GM19239 (cell line): ENCODE results near the gene EPRS1.
"Not testable (repeated sequence)": the region's sequence is repeated elsewhere in the genome, so short reads cannot be mapped to it uniquely, and the experiment has no call there.

Experiments used
- DNase-seq: peaks from one replicate; pipeline ENCODE4 v3.0.0; 2011; ENCODE audit warnings: low spot score; ENCODE audit not compliant: insufficient read length
- FAIRE-seq: peaks from 2 replicates; lab custom pipeline; 2011; peaks lifted over from hg19 to GRCh38; lab: Jason Lieb, UNC

EPRS1 gene

DNA sequence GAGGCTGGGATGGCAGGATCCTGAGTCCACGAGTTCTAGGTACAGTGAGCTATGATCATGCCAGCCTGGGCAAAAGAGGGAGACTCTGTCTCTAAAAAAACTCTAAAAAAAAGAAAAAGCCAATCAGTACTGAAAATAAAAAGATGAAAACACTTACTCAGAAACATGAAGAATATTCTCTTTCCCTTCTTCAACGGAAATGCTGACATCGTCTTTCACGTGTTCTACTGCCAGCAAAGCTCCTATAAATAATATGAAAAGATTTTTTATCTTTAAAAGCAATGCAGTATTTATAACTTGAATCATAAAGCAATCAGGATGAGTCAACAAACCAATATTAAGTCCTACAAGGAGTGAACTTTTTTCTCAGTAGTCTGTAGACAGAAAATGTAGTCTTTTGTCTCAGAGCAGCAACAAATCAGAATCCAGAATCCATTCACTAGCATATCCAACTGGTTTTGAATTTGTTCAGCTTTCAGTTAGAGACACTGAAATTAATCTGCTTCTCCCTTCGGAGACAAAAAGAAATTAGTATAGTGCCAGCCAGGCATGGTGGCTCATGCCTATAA is 6.2 kb downstream of the EPRS1 start:
- no peak for FAIRE-seq

GRCh38 chr1:220038640-220039039 is 7.7 kb downstream of the EPRS1 start:
- FAIRE-seq (no peak), DNase-seq (no peak)

More for the DNA sequence above, 6.2 kb downstream of the EPRS1 start:
- DNase-seq, result no peak

DNA sequence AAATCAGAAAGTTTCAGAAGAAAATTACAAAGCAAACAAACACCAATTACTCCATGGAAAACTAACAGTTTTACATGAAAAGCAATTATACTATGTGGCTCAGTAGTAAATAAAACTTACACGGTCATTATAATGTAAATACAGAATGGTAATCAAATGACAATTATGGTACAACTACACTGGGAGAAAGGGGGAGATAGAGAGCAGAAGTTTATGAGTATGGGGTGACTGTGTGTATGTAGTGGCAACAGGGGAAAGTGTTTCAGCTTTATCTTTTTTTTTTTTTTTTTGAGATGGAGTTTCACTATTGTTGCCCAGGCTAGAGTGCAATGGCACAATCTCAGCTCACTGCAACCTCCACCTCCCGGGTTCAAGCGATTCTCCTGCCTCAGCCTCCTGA is 8.5 kb downstream of the EPRS1 start:
- not testable (repeated sequence) for FAIRE-seq, DNase-seq

GRCh38 chr1:220032911-220033310 is 13.4 kb downstream of the EPRS1 start:
- FAIRE-seq, result no peak

DNA sequence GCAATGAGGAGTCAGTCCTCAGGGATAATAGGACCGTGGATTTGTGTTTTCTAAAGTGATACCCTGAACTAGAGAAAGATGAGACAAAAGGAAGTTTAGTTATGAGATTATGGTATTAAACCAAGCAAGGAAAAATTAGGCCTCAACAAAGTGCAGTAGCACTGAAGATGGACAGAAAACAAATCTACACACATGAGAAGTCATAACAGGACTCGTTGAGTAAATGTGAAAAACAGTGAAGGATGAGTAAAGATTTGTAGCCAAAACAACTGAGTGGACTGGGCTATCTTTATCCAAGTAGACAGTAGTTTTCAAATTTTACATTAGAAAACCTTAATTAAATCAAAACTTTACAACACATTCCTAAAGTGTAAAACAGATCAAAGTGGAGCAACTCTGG is 15.0 kb downstream of the EPRS1 start:
- FAIRE-seq (peak; percentile 35), DNase-seq (no peak)

More at GRCh38 chr1:220032911-220033310, 13.4 kb downstream of the EPRS1 start:
- DNase-seq, result no peak

GRCh38 chr1:220028346-220028895 is 17.9 kb downstream of the EPRS1 start:
- DNase-seq (no peak), FAIRE-seq (no peak)

GRCh38 chr1:220019071-220019470 is 27.2 kb downstream of the EPRS1 start:
- DNase-seq (no peak), FAIRE-seq (no peak)

- no peak for DNase-seq
- FAIRE-seq, result peak; percentile 83
These were observed 32.8 kb downstream of the EPRS1 start for GRCh38 chr1:220013497-220013896.

GRCh38 chr1:220012259-220012658 is 34.0 kb downstream of the EPRS1 start:
- DNase-seq, result no peak
- FAIRE-seq, result no peak

DNA sequence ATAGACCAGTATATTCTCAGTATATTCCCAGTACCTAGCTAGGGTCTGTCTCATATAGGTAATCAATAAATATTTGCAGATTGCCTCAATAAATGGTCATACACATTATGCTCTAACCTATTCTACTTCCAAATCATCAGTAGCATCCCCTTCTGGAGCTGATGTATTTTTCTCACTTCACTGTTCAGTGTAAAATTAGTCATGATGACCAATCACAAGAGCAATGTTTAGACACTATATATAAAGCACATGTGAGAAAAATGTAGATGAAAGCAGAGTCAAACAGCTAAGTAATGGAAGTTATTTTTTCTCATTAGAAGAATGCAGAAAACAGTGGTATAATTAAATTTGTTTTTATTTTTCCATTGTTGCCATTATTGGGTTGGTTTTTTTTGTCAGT is 34.7 kb downstream of the EPRS1 start:
- DNase-seq (no peak), FAIRE-seq (no peak)

- no peak for FAIRE-seq
- DNase-seq, result no peak
These were observed 38.9 kb downstream of the EPRS1 start for GRCh38 chr1:220007438-220007837.

GRCh38 chr1:220005489-220005888 is 40.8 kb downstream of the EPRS1 start:
- DNase-seq, result no peak
- peak; percentile 53 for FAIRE-seq

- DNase-seq, result no peak
- FAIRE-seq, result no peak
These were observed 42.5 kb downstream of the EPRS1 start for GRCh38 chr1:220003610-220004299.

DNA sequence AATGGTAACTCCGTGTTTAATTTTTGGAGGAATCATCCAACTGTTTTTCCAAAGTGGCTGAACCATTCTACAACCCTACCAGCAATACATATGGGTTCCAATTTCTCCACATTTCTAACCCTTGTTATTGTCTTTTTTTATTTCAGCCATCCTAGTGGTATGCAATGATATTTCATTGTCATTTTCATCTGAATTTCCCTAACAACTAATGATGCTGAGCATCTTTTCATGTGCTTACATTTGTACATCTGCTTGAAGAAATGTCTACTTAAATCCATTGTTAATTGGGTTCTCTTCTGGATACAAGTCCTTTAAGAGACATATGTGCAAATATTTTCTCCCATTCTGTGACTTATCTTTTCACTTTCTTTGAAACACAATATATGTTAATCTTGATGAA is 43.3 kb downstream of the EPRS1 start:
- DNase-seq (no peak), FAIRE-seq (no peak)

DNA sequence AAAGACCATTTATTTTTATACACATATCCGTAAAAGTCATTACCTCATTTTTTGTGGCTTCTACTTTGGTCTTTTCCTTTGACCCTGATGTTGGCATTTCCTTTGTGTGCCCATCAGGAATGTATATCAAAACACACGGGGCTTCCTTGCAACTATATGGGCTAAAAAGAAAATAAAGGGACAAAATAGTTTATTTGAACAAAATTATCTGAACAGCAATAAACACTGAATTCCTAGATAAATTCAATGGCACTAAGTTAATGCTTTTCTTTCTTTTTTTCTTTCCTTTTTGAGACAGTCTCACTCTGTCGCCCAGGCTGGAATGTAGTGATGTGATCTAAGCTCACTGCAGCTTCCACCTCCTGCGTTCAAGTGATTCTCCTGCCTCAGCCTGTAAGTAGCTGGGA is 45.2 kb downstream of the EPRS1 start:
- DNase-seq (no peak), FAIRE-seq (no peak)

DNA sequence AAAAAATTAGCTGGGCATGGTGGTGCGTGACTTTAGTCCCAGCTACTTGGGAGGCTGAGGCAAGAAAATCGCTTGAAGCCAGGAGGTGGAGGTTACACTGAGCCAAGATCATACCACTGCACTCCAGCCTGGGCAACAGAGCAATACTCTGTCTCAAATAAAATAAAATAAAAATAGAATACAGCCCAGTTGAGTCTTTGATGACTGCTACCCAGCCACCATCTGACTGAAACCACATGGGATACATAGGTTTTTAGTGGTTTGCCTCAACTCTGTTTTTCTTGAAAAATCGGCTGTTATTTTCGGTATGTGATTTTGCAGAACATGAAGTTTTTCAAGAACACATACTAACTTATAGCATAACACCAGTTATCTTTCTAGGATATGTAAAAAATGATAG is 46.5 kb downstream of the EPRS1 start:
- FAIRE-seq, result no peak

More for the DNA sequence above, 46.5 kb downstream of the EPRS1 start:
- no peak for DNase-seq
